Measurements from ENCODE around the gene ZNF664. TPM values are rescaled to one million over a fixed set of nuclear protein-coding genes. Genes with fewer than 3 reads are reported as not detected.

The ZNF664 gene
- total RNA-seq, 2 experiments from 2014 or later: 42.2 to 46.0 TPM

DNA sequence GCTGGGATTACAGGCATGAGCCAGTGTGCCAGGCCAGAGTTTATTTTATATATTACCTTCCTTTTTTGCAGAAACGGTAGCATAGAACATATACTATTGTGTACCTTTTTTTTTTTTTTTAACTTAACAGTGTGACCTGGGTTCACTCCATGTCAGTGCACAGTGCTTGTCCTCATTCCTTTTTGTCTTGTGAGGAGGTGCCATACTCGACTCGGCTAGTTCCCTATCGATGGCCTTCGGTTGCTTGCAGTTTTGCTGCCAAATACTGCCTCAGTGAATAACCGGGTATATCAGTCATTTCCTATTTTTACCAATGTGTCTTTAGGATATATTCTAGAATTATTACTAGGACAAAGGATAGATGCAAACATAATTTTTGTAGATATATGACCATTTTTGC, 36.8 kb downstream of the ZNF664 start:
- Mint-ChIP-seq H3K27ac (no peak overlapping the region), H3K27me3 (ENCODE audit: low read depth) (no peaks in the 10 kb centered on the region)

DNA sequence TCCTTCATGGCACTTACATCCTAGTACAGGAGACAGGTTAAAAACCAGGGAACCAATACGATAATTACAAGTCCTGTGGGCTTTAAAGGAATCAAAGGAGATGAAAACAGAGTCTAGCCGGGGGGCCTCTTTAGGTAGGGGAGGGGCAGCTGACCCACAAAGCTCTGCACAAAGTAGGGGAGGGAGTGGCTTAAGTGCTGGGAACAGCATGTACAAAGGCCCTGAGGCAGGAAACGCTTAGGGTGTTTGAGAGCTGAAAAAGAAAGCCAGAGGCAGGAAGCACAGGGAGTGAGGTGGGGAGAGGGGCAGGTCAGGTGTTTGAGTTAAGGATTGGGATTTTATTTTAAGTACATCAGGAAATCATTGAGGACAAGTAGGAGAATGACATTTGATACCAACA, 37.7 kb downstream of the ZNF664 start:
- H3K27me3 Mint-ChIP-seq (ENCODE audit: low read depth): no peaks in the 10 kb centered on the region
- H3K36me3 Mint-ChIP-seq (ENCODE audit: low read depth): peaks cover 15% of the 10 kb centered on the region
- no peaks in the 10 kb centered on the region for H3K9me3 Mint-ChIP-seq
- intact Hi-C loops (cut with micrococcal nuclease): no loop called here
- H3K4me3 Mint-ChIP-seq: no peak overlapping the region
- H3K4me1 Mint-ChIP-seq (ENCODE audit: low read depth): peaks cover 38% of the 10 kb centered on the region
- CTCF ChIA-PET: interaction anchor here (0.6 kb wide), 1 partner anchor 309 kb away, joined by 3 read pairs; no protein-coding TSS in a partner anchor
- H3K27ac Mint-ChIP-seq: no peak overlapping the region
- DNase-seq: no peak

More for the DNA sequence above, 36.8 kb downstream of the ZNF664 start:
- no peak for DNase-seq
- H3K4me1 Mint-ChIP-seq (ENCODE audit: low read depth): peaks cover 41% of the 10 kb centered on the region
- intact Hi-C loops (cut with micrococcal nuclease): loop anchor here (10.0 kb wide), 1 partner anchor 645 kb away; the partner anchor contains the start of gene SBNO1
- H3K36me3 Mint-ChIP-seq (ENCODE audit: low read depth): peaks cover 14% of the 10 kb centered on the region
- no peaks in the 10 kb centered on the region for H3K9me3 Mint-ChIP-seq
- H3K4me3 Mint-ChIP-seq: no peak overlapping the region
- CTCF ChIA-PET: no interaction called here

DNA sequence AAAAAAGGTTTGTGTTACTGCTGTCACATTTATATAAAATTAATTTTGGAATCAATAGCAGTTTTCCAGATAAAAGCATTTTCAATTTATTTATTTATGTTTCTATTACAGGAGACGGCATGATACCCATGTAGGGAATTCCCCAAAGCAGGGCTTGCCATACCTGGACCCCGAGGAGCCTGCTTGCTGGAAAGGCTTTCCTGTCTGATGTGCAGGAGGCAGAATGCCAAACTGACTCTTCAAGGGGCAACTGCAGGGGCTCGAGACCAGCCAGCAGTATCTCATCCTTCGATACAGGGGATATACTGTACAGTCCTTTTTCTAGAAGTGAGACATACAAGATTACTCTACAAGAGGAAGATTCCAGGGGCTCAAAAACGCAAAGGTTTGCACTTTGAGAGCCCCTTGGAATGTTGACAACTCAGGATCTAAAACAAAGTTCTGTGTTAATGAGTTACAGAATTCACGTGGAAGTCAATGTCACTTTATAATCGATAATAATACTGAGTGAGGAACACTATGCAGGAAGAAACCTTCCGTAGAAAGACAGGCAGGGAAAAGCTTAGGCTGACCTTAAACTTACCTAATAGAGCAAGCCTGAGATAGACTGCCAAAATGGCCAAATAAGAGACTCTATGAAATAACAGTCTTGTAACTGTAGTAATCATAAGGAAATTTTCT, 38.6 kb downstream of the ZNF664 start:
- H3K27ac Mint-ChIP-seq: no peak overlapping the region
- peaks cover 15% of the 10 kb centered on the region for H3K36me3 Mint-ChIP-seq (ENCODE audit: low read depth)

DNA sequence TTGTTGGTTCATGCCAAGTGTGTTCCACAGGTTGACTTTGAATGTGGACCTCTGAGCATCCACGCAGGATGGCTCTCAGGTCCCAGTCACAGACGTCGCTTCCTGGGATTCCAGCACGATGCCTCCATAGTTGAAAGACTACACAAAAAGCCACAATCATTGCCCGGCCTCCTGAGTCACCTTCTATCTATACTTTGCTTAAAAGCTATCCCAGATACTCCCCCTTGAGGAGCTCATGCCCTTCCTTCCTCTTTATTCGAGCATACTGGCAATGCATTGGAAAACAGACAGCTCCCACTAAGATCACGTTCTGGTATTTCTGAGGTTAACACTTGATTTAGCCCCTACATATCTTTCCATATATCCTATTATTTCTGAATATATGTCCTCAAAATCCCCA, 40.1 kb downstream of the ZNF664 start:
- CTCF ChIA-PET: no interaction called here
- Mint-ChIP-seq H3K27ac (no peak overlapping the region), H3K4me1 (ENCODE audit: low read depth) (peaks cover 15% of the 10 kb centered on the region), H3K9me3 (no peaks in the 10 kb centered on the region), H3K27me3 (ENCODE audit: low read depth) (no peaks in the 10 kb centered on the region), H3K4me3 (no peak overlapping the region), H3K36me3 (ENCODE audit: low read depth) (peaks cover 15% of the 10 kb centered on the region)
- intact Hi-C loops (cut with micrococcal nuclease): no loop called here
- no peak for DNase-seq

More for the DNA sequence above, 38.6 kb downstream of the ZNF664 start:
- CTCF ChIA-PET: interaction anchor here (0.6 kb wide), 1 partner anchor 310 kb away, joined by 3 read pairs; no protein-coding TSS in a partner anchor
- Mint-ChIP-seq H3K27me3 (ENCODE audit: low read depth) (no peaks in the 10 kb centered on the region), H3K4me3 (no peak overlapping the region), H3K9me3 (no peaks in the 10 kb centered on the region), H3K4me1 (ENCODE audit: low read depth) (peaks cover 29% of the 10 kb centered on the region)
- no peak for DNase-seq
- intact Hi-C loops (cut with micrococcal nuclease): no loop called here

DNA sequence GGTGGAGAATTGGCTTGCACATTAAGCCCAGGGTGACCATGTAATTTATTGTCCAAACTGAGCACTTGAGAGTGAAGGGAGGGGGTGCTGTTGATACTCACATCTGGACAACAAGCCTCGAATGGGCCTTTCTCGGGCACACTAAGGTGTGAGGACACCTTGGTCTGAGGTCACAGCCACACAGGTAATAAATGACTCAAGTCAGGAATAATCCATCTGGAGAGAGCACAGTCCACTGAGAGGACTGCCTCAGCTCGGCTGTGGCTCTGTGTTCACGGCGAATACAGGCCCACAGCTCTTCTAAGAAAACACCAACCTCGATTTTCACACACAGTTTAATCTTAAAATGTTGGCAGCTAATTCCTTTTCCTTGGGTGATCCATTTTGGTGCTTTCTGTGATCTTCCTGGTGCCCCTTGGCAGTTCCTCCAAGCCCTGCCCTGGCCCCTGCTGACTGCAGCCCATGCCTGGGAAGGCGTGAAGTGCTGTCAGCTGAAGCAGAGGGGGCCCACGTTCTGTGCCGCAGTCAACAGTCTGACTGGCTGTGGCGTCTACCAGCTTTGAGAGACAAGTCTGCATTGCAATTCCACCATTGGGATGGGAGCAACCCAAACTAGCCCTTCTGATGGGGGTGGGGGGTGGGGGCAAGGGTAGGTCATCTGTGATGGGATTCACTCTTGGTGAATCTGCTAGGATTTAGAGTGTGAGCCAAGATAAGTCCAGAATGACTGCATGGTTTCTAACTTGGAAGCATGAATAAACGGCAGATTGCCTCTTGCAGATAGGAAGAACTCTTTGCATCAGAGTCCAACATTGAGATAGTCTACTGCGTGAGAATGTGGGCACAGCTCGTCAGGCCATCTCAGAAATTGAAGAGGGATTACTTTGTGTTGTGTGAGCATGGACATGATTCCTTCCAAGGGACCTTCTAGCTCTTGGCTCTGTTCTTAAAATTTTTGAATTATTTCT, 42.8 kb downstream of the ZNF664 start:
- peaks cover 8% of the 10 kb centered on the region for H3K4me1 Mint-ChIP-seq (ENCODE audit: low read depth)
- intact Hi-C loops (cut with micrococcal nuclease): no loop called here
- H3K27me3 Mint-ChIP-seq (ENCODE audit: low read depth): no peaks in the 10 kb centered on the region

DNA sequence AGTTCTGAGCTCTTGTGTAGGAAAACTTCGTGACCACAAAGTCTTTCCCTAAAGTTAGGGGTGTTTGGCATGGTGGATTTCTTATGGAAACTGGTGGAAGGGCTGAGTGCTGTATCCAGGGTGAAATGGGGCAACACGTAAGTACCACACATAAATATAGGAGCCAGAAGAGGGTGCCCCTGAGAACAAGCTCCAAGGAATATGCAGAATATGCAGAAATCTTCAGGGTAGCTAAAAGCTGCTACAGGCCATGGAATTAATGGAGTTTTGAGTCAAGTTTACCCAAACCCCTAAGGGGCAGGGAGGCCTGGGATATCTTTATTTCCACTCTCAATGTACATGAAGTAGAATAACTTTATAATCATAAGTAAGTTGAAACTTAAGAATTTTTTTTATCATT, 44.0 kb downstream of the ZNF664 start:
- Mint-ChIP-seq H3K4me3 (no peak overlapping the region), H3K4me1 (ENCODE audit: low read depth) (peaks cover 8% of the 10 kb centered on the region), H3K27me3 (ENCODE audit: low read depth) (no peaks in the 10 kb centered on the region), H3K36me3 (ENCODE audit: low read depth) (peaks cover 13% of the 10 kb centered on the region), H3K9me3 (no peaks in the 10 kb centered on the region), H3K27ac (no peak overlapping the region)
- CTCF ChIA-PET: interaction anchor here (1.1 to 1.4 kb wide), 2 partner anchors 11 to 80 kb away, joined by 3 read pairs; no protein-coding TSS in a partner anchor
- DNase-seq: no peak
- intact Hi-C loops (cut with micrococcal nuclease): no loop called here

More for the DNA sequence above, 42.8 kb downstream of the ZNF664 start:
- H3K4me3 Mint-ChIP-seq: no peak overlapping the region
- DNase-seq: no peak
- H3K36me3 Mint-ChIP-seq (ENCODE audit: low read depth): peaks cover 15% of the 10 kb centered on the region
- no peaks in the 10 kb centered on the region for H3K9me3 Mint-ChIP-seq
- CTCF ChIA-PET: interaction anchor here (1.0 to 1.4 kb wide), 3 partner anchors 9 to 78 kb away, joined by 3 read pairs; no protein-coding TSS in a partner anchor
- no peak overlapping the region for H3K27ac Mint-ChIP-seq

DNA sequence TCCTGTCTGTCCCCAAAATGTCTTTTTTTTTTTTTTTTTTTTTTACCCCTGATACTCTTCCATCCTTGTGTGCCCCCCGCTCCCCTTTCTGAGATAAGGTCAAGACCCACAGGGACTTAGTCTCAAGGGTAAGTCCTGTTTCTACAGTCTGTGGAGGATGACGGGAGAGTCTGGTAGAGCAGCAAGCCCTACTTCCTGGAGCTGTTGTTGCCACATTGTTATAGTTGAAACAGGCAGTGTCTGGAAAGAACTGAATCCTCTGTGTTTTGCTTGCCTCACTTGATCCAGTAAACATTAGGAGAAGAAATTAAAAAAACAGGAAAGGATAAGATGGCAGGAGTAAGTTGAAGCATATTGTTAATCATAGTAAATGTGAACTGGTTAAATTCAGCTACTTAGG, 45.5 kb downstream of the ZNF664 start:
- intact Hi-C loops (cut with micrococcal nuclease): no loop called here
- H3K4me1 Mint-ChIP-seq (ENCODE audit: low read depth): peaks cover 8% of the 10 kb centered on the region
- CTCF ChIA-PET: no interaction called here

DNA sequence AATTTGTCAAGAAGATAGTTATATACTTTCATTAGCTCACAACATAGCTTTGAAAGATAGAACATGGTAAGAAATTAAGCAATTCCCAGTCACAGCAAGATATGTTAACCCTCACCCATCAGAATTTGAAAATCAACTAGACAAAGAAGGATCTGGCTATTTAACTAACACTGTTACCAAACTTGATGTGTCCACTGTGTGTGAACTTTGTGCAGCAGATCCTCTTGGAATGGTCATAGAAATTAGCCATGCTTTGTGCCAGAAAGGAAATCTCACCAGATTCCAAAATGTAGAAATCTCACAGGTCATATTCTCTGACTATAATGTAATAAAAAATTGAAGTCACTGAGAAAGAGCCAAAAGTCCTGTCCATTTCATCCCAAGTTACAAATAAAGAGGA, 46.1 kb downstream of the ZNF664 start:
- Mint-ChIP-seq H3K36me3 (ENCODE audit: low read depth) (peaks cover 2% of the 10 kb centered on the region), H3K9me3 (no peaks in the 10 kb centered on the region), H3K4me3 (no peak overlapping the region), H3K27me3 (ENCODE audit: low read depth) (no peaks in the 10 kb centered on the region), H3K4me1 (ENCODE audit: low read depth) (peaks cover 5% of the 10 kb centered on the region), H3K27ac (no peak overlapping the region)
- DNase-seq: no peak
- CTCF ChIA-PET: no interaction called here
- intact Hi-C loops (cut with micrococcal nuclease): no loop called here

More for the DNA sequence above, 45.5 kb downstream of the ZNF664 start:
- no peak for DNase-seq
- Mint-ChIP-seq H3K4me3 (no peak overlapping the region), H3K36me3 (ENCODE audit: low read depth) (peaks cover 4% of the 10 kb centered on the region), H3K9me3 (no peaks in the 10 kb centered on the region), H3K27ac (no peak overlapping the region), H3K27me3 (ENCODE audit: low read depth) (no peaks in the 10 kb centered on the region)

DNA sequence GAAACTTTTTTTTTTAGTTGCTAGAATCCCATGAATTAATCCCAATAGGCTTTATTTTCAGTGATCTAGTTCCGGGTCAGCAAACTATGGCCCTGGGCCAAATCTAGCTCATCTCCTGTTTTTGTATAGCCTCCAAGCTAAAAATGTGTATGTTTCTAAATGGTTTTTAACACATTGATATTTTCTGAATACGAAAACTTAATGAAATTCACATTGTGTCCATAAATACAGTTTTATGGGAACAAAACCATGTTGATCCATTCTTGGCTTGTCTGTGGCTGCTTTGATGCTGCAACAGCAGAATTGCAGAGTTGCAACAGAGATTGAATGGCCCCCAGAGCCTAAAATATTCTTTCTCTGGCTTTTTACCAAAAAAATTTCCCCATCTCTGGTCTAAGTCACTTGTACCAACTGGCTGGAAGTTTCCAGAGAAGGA, 47.5 kb downstream of the ZNF664 start:
- CTCF ChIA-PET: interaction anchor here (0.6 to 0.7 kb wide), 2 partner anchors 11 to 236 kb away, joined by 3 read pairs; no protein-coding TSS in a partner anchor
- no peaks in the 10 kb centered on the region for H3K4me1 Mint-ChIP-seq (ENCODE audit: low read depth)
- H3K9me3 Mint-ChIP-seq: no peaks in the 10 kb centered on the region
- H3K27me3 Mint-ChIP-seq (ENCODE audit: low read depth): no peaks in the 10 kb centered on the region
- no peak for DNase-seq
- no peaks in the 10 kb centered on the region for H3K36me3 Mint-ChIP-seq (ENCODE audit: low read depth)
- intact Hi-C loops (cut with micrococcal nuclease): no loop called here
- H3K4me3 Mint-ChIP-seq: no peak overlapping the region
- H3K27ac Mint-ChIP-seq: no peak overlapping the region

DNA sequence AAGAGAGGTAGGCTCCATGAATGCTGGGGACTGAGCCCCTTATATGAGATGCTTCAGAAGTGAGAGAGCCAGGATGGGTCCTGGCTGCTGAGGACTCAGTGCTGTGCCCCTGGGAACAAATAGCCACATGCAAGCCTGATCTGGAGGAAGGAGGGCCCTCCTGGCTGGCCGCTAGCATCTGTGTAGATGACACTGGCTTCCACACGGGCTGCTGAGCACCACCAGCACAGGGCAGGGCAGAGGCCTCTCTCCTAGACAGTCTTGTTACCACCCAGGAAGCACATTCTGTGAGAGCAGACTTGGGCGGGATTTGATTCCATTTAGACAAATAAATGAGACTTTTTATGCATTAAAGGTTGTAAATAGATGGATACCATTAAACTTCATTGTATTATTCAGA, 48.0 kb downstream of the ZNF664 start:
- Mint-ChIP-seq H3K4me1 (ENCODE audit: low read depth) (no peaks in the 10 kb centered on the region), H3K36me3 (ENCODE audit: low read depth) (no peaks in the 10 kb centered on the region), H3K27ac (no peak overlapping the region), H3K4me3 (no peak overlapping the region), H3K9me3 (no peaks in the 10 kb centered on the region), H3K27me3 (ENCODE audit: low read depth) (no peaks in the 10 kb centered on the region)
- CTCF ChIA-PET: no interaction called here
- DNase-seq: no peak
- intact Hi-C loops (cut with micrococcal nuclease): no loop called here

DNA sequence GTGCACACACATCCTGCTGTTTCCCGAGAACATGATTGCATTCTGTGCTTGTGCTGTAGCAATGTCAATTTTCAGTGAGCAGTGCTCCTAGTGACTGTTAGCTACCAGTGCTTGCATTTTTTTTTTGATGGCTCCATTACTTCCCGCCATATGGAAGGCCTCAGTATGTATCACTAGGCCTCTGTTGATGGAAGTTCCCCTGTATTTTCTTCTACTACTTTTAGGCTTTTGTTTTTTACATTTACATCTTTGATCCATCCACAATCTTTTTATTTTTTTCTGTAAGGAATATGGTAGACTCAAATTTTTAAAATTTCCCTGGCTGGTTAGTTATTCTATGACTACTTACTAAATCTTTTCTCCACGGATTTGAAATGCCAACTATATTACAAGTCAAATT, 49.1 kb downstream of the ZNF664 start:
- Mint-ChIP-seq H3K36me3 (ENCODE audit: low read depth) (no peaks in the 10 kb centered on the region), H3K4me1 (ENCODE audit: low read depth) (no peaks in the 10 kb centered on the region), H3K27me3 (ENCODE audit: low read depth) (no peaks in the 10 kb centered on the region), H3K9me3 (no peaks in the 10 kb centered on the region), H3K4me3 (no peak overlapping the region), H3K27ac (no peak overlapping the region)
- intact Hi-C loops (cut with micrococcal nuclease): no loop called here
- DNase-seq: no peak
- CTCF ChIA-PET: no interaction called here

DNA sequence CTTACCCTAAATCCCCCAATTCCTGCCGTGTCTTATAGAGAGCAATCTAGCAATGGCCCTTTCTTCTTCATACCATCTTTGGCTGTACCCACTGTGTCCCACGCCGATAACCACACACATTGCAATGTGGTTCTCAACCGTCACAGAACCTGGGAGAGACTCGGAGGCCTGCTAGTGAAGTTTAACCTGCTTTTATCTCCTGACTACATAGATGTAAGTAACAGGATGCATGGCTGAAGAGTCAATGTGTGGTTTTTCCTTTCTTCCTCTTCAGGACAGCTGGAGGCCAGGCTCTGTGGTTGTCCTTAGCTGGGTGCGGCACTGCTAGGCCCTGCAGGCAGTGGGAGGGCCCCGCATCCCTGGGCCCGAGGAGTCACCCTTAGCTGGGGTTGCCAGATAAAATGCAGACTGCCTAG, 51.3 kb downstream of the ZNF664 start:
- no peaks in the 10 kb centered on the region for H3K36me3 Mint-ChIP-seq (ENCODE audit: low read depth)
- intact Hi-C loops (cut with micrococcal nuclease): no loop called here
- CTCF ChIA-PET: interaction anchor here (1.6 kb wide), 1 partner anchor 12 kb away, joined by 6 read pairs; no protein-coding TSS in a partner anchor
- no peaks in the 10 kb centered on the region for H3K9me3 Mint-ChIP-seq
- H3K27me3 Mint-ChIP-seq (ENCODE audit: low read depth): no peaks in the 10 kb centered on the region
- H3K27ac Mint-ChIP-seq: peak overlapping the region; percentile 9
- H3K4me1 Mint-ChIP-seq (ENCODE audit: low read depth): no peaks in the 10 kb centered on the region
- DNase-seq: no peak
- no peak overlapping the region for H3K4me3 Mint-ChIP-seq
